T-helper 1 cell treated with Interleukin-12 subunit alpha and Interleukin-12 subunit beta and Interleukin-4 antibody, amounts not matched to agents 30 μg/mL and 1 μg/mL, for 36 hours (primary cell): ENCODE data around the gene LAIR1.
"Not testable (repeated sequence)": the region's sequence is repeated elsewhere in the genome, so short reads cannot be mapped to it uniquely, and the experiment has no call there.

ENCODE experiments used
- H3K27ac Mint-ChIP-seq: one replicate; pipeline ENCODE4 v1.8.0; 2021; ENCODE audit warnings: mild to moderate bottlenecking, mixed read lengths
- H3K27me3 Mint-ChIP-seq: one replicate; pipeline ENCODE4 v1.8.0; 2021; ENCODE audit warnings: low read depth, mixed read lengths
- H3K36me3 Mint-ChIP-seq: one replicate; pipeline ENCODE4 v1.8.0; 2021; ENCODE audit warnings: low read depth, mixed read lengths
- H3K4me1 Mint-ChIP-seq: one replicate; pipeline ENCODE4 v1.8.0; 2021; ENCODE audit warnings: low read depth, mixed read lengths
- H3K4me3 Mint-ChIP-seq: one replicate; pipeline ENCODE4 v1.8.0; 2021; ENCODE audit warnings: mild to moderate bottlenecking, moderate library complexity, mixed read lengths
- H3K9me3 Mint-ChIP-seq: one replicate; pipeline ENCODE4 v1.8.0; 2021; ENCODE audit warnings: mixed read lengths

Gene LAIR1

DNA sequence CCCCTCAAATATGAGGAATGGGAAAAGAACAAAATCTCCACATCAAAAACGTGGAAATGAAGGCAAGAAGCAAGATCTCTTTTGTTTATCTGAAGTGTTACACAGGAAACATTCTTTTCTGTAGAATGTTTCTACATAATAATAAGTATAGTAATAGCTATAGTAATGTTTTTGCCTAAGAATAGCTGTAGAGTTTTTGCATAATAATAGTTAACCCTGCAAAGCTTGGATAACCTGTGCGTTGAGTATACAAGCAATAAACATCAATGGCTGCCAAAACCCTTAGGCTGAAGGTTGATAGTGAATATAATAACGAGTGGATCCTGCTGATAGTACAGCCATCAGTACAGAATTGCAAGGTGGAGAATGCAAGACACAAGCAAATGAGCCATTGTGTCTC, 40.7 kb downstream of the LAIR1 start:
- Mint-ChIP-seq H3K4me1 (peaks cover 13% of the 10 kb centered on the region), H3K27me3 (peaks cover 32% of the 10 kb centered on the region), H3K27ac (no peak overlapping the region), H3K4me3 (no peak overlapping the region), H3K9me3 (no peaks in the 10 kb centered on the region), H3K36me3 (no peaks in the 10 kb centered on the region)

- peaks cover 12% of the 10 kb centered on the region for H3K4me1 Mint-ChIP-seq
- H3K27me3 Mint-ChIP-seq = peaks cover 28% of the 10 kb centered on the region
- H3K9me3 Mint-ChIP-seq, H3K27ac Mint-ChIP-seq, H3K36me3 Mint-ChIP-seq, H3K4me3 Mint-ChIP-seq: not testable (repeated sequence)
These were observed 41.8 kb downstream of the LAIR1 start for GRCh38 chr19:54322934-54323333.

- H3K27me3 Mint-ChIP-seq = peaks cover 28% of the 10 kb centered on the region
- H3K9me3 Mint-ChIP-seq, H3K4me1 Mint-ChIP-seq, H3K4me3 Mint-ChIP-seq, H3K36me3 Mint-ChIP-seq, H3K27ac Mint-ChIP-seq: not testable (repeated sequence)
These were observed 42.4 kb downstream of the LAIR1 start for GRCh38 chr19:54322295-54322694.

DNA sequence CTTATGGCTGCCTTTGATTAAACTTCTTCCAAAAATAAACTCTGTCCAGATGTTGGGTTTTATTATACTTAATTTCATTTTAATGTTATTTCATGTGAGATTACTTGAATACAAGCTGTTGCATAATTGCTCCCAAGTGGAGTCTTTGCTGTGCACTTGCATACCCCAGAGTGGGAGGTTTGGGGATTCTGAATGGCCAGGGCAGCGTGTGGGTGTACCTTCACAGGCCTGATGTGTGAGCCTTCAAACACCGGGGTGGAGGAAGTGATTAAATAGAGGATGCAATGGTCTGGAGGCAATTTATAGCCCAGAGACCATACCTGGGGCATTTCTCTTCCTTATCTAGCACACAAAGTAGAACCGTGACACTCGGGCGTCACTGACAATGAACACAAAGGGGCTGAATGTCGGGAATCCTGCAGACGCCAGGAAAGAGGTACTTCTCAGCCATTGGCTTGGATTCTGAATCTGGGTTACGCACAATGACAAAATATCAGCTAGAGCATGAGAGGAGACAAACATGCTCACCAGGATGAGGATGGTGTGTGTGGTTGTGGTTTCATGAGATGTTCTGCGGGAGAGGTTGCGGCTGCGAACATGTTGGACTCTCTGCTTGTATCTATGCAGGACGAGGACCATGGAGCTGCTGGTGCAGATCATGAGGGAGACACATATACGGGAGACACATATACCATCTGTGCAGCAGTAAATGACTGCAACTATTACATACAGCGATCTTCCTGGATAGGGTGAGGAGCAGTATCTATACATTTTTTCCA, 44.6 kb downstream of the LAIR1 start:
- no peak overlapping the region for H3K4me3 Mint-ChIP-seq
- peaks cover 1% of the 10 kb centered on the region for H3K4me1 Mint-ChIP-seq
- peaks cover 25% of the 10 kb centered on the region for H3K27me3 Mint-ChIP-seq
- no peaks in the 10 kb centered on the region for H3K9me3 Mint-ChIP-seq
- no peak overlapping the region for H3K27ac Mint-ChIP-seq
- no peaks in the 10 kb centered on the region for H3K36me3 Mint-ChIP-seq

DNA sequence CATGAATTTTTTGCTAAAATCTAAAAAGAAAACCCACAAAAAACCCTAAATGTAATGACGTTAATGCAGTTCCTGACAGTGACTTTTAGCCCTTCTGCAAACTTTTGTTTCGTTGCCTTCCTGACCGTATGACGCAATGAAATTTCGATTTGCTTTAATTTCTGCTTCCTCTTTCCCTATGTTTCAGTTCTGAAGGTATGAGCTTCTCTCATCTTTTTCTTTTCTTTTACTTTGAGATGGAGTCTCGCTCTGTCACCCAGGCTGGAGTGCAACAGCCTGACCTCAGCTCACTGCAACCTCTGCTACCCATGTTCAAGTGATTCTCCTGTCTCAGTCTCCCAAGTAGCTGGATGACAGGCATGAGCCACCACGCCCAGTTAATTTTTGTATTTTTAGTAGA, 45.7 kb downstream of the LAIR1 start:
- Mint-ChIP-seq H3K27ac (no peak overlapping the region), H3K4me3 (no peak overlapping the region), H3K9me3 (no peaks in the 10 kb centered on the region), H3K36me3 (no peaks in the 10 kb centered on the region), H3K4me1 (no peaks in the 10 kb centered on the region), H3K27me3 (peaks cover 28% of the 10 kb centered on the region)

- Mint-ChIP-seq H3K9me3 (no peaks in the 10 kb centered on the region), H3K4me1 (no peaks in the 10 kb centered on the region), H3K36me3 (no peaks in the 10 kb centered on the region)
These were observed 46.8 kb downstream of the LAIR1 start for GRCh38 chr19:54317965-54318240.

DNA sequence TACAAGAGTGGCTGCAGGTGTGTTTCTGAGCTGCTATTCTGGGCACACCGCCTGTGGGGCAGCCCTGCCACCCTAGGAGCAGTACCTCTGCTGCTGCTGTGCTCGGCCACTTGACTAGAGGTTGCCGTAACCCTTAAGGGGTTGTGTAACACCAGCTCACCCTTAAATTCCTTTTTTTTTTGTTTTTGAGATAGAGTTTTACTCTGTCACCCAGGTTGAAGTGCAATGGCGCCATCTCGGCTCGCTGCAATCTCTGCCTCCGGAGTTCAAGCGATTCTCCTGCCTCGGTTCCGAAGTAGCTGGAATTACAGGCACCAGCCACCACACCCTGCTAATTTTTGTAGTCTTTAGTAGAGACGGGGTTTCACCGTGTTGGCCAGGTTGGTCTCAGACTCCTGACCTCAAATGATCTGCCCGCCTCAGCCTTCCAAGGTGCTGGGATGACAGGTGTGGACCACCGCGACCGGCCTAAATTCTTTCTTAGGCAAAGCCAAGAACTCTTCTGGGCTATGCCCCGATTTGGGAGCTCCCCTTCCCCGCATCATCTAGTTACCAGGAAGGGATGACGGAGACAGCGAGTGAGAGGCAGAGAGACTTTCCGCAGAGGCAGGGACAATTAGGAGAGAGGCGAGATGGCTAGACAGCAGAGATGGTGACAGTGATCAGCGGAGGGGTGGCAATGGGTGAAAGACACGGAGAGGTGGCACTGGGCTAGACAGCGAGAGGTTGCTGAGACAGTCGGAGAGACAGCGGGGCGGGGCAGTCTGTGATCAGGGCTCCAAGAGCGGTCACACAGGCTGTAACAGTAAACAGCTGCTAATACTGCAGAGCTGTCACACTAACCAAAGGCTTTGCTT, 47.4 kb downstream of the LAIR1 start:
- Mint-ChIP-seq H3K36me3 (no peaks in the 10 kb centered on the region), H3K9me3 (no peaks in the 10 kb centered on the region), H3K27ac (no peak overlapping the region), H3K27me3 (peaks cover 37% of the 10 kb centered on the region), H3K4me3 (no peak overlapping the region), H3K4me1 (no peaks in the 10 kb centered on the region)

More at GRCh38 chr19:54317965-54318240, 46.8 kb downstream of the LAIR1 start:
- H3K4me3 Mint-ChIP-seq = no peak overlapping the region
- no peak overlapping the region for H3K27ac Mint-ChIP-seq
- peaks cover 33% of the 10 kb centered on the region for H3K27me3 Mint-ChIP-seq

GRCh38 chr19:54316746-54317107, 48.0 kb downstream of the LAIR1 start:
- no peaks in the 10 kb centered on the region for H3K9me3 Mint-ChIP-seq
- no peaks in the 10 kb centered on the region for H3K36me3 Mint-ChIP-seq
- no peaks in the 10 kb centered on the region for H3K4me1 Mint-ChIP-seq
- H3K27ac Mint-ChIP-seq = no peak overlapping the region
- H3K27me3 Mint-ChIP-seq = peaks cover 31% of the 10 kb centered on the region
- no peak overlapping the region for H3K4me3 Mint-ChIP-seq

GRCh38 chr19:54315956-54316355, 48.8 kb downstream of the LAIR1 start:
- H3K36me3 Mint-ChIP-seq = no peaks in the 10 kb centered on the region
- no peak overlapping the region for H3K27ac Mint-ChIP-seq
- no peak overlapping the region for H3K4me3 Mint-ChIP-seq
- no peaks in the 10 kb centered on the region for H3K4me1 Mint-ChIP-seq
- no peaks in the 10 kb centered on the region for H3K9me3 Mint-ChIP-seq
- H3K27me3 Mint-ChIP-seq = peaks cover 23% of the 10 kb centered on the region

GRCh38 chr19:54312436-54313377, 52.0 kb downstream of the LAIR1 start, which contains the start of gene LILRA5:
LILRA5 (minus strand) TSS chr19:54313166; CDS start chr19:54313019, 147 bp downstream.
- Mint-ChIP-seq H3K36me3 (no peaks in the 10 kb centered on the region), H3K4me1 (no peaks in the 10 kb centered on the region), H3K27ac (no peak within 1 kb of the TSS), H3K4me3 (no peak within 1 kb of the TSS), H3K27me3 (peaks cover 16% of the 10 kb centered on the region), H3K9me3 (no peaks in the 10 kb centered on the region)

DNA sequence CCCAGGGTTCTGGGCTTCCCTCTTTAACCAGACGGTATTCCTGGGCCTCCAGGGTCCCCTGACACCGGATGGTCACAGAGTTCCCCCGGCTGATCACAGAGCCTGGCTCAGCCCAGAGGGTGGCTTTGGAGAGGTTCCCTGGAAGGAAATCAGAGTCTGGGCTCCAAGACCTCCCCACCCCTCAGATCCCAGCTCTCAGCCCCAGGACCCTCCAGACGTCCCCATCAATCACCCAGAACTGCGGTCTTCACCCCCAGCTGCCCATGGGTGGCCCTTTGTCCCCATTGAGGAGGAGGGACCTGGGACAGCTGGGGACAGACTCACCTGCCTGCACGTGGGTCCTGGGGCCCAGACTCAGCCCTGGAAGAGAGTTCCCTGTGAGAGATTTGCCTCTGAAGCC, 52.7 kb downstream of the LAIR1 start:
- Mint-ChIP-seq H3K4me1 (no peaks in the 10 kb centered on the region), H3K9me3 (no peaks in the 10 kb centered on the region)

DNA sequence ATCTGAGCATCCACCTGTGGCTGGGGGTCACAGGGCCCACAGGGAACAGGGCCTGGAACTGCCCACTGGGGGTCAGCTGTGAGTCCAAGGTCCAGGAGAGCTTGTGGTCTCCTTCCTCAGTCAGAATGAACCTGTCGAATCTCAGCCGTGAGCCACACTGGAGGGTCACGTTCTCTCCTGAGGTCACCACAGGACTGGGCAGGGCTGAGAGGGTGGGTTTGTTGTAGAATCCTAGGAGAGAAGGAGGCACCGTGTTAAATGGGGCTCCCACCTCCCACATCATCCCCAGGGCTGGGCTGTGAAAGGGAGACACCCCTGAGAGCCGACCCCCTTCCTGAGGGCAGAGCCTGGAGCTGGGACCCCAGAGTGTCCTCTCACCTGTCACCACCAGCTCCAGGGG, 53.2 kb downstream of the LAIR1 start:
- Mint-ChIP-seq H3K27ac (no peak overlapping the region), H3K36me3 (no peaks in the 10 kb centered on the region), H3K4me3 (no peak overlapping the region), H3K4me1 (no peaks in the 10 kb centered on the region), H3K27me3 (peaks cover 16% of the 10 kb centered on the region), H3K9me3 (no peaks in the 10 kb centered on the region)

More for the DNA sequence above, 52.7 kb downstream of the LAIR1 start:
- Mint-ChIP-seq H3K27me3 (peaks cover 16% of the 10 kb centered on the region), H3K4me3 (no peak overlapping the region), H3K27ac (no peak overlapping the region), H3K36me3 (no peaks in the 10 kb centered on the region)

DNA sequence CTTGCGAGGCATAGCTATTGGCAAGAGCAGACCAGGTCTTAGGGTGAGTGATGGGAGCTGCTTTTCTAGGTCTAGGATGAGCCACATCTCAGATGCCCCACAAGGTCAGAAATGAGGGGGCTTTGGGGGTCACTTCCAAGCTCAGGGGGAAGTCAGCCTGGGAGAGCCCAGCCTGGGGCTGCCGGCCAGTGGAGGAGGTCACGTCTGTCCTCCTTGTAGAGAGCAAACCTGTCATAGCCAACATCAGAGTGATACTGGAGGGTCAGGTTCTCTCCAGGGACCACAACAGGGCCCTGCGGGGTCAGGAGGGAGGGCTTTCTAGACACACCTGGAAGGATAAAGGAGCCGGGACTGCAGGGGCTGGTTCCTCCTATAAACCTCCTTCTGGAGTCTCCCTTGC, 54.2 kb downstream of the LAIR1 start:
- no peaks in the 10 kb centered on the region for H3K36me3 Mint-ChIP-seq
- no peak overlapping the region for H3K27ac Mint-ChIP-seq
- no peaks in the 10 kb centered on the region for H3K9me3 Mint-ChIP-seq
- peaks cover 16% of the 10 kb centered on the region for H3K27me3 Mint-ChIP-seq
- no peak overlapping the region for H3K4me3 Mint-ChIP-seq
- H3K4me1 Mint-ChIP-seq = no peaks in the 10 kb centered on the region

DNA sequence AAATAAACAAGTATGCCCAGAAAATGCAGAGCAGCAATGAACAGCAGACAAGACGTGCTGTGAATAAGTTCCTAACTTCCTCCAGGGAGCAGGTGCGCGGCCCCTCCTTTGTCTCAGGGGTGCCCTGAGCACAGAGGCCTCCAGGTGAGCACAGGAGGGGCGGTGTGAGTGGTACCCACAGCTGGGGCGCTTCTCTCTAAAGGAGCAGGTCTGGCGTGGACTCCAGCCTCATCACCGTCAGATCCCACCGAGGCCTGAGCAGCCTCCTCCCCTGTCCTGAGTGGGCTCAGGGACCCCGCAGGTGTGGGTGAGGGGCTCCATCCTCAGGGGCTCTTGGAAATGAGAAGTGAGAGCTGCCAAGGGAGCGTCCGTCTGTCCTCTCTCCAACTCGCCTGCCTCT, 54.9 kb downstream of the LAIR1 start:
- no peak overlapping the region for H3K4me3 Mint-ChIP-seq
- peaks cover 2% of the 10 kb centered on the region for H3K4me1 Mint-ChIP-seq
- H3K9me3 Mint-ChIP-seq = no peaks in the 10 kb centered on the region
- no peak overlapping the region for H3K27ac Mint-ChIP-seq
- no peaks in the 10 kb centered on the region for H3K36me3 Mint-ChIP-seq
- H3K27me3 Mint-ChIP-seq = peaks cover 16% of the 10 kb centered on the region
